ENCODE measurements around the gene CAMK2B. TPM values are rescaled to one million over a fixed set of nuclear protein-coding genes. Genes with fewer than 3 reads are reported as not detected.
"Not testable (repeated sequence)": the region's sequence is repeated elsewhere in the genome, so short reads cannot be mapped to it uniquely, and the experiment has no call there.

The CAMK2B gene
- total RNA-seq, 1 donor from 2014 or later = 96.1 TPM

GRCh38 chr7:44189286-44189992 lies 136.0 kb downstream of the CAMK2B start, which contains the start of gene GCK:
TSS of gene GCK (minus strand) at chr7:44189439. CDS start at chr7:44188953, 486 bp downstream.
- no peak for DNase-seq

GRCh38 chr7:44188480-44189225 lies 136.7 kb downstream of the CAMK2B start:
- no peak for DNase-seq

GRCh38 chr7:44187636-44188416 lies 137.6 kb downstream of the CAMK2B start:
- DNase-seq = no peak

GRCh38 chr7:44186736-44187135 lies 138.7 kb downstream of the CAMK2B start:
- DNase-seq = no peak

GRCh38 chr7:44185729-44186128 lies 139.7 kb downstream of the CAMK2B start:
- no peak for DNase-seq

- no peak for DNase-seq
These were observed 140.4 kb downstream of the CAMK2B start for GRCh38 chr7:44184873-44185446.

GRCh38 chr7:44184206-44184872 lies 141.1 kb downstream of the CAMK2B start:
- DNase-seq = no peak

- no peak for DNase-seq
These were observed 142.0 kb downstream of the CAMK2B start for GRCh38 chr7:44183386-44183785.

- DNase-seq = no peak
These were observed 142.6 kb downstream of the CAMK2B start for GRCh38 chr7:44182827-44183226.

- DNase-seq = no peak
These were observed 144.8 kb downstream of the CAMK2B start for GRCh38 chr7:44180631-44181030.

GRCh38 chr7:44177570-44178131 lies 147.7 kb downstream of the CAMK2B start:
- DNase-seq = peak; percentile 27

GRCh38 chr7:44176486-44176885 lies 148.9 kb downstream of the CAMK2B start:
- no peak for DNase-seq

GRCh38 chr7:44175730-44176129 lies 149.7 kb downstream of the CAMK2B start:
- no peak for DNase-seq

GRCh38 chr7:44174694-44174948 lies 150.8 kb downstream of the CAMK2B start:
- not testable (repeated sequence) for DNase-seq

- no peak for DNase-seq
These were observed 151.3 kb downstream of the CAMK2B start for GRCh38 chr7:44173911-44174693.

- DNase-seq = no peak
These were observed 152.5 kb downstream of the CAMK2B start for GRCh38 chr7:44172803-44173424.

- DNase-seq = no peak
These were observed 153.0 kb downstream of the CAMK2B start for GRCh38 chr7:44172352-44172751.

- DNase-seq = not testable (repeated sequence)
These were observed 153.5 kb downstream of the CAMK2B start for GRCh38 chr7:44171901-44172300.

GRCh38 chr7:44167920-44168319 lies 157.5 kb downstream of the CAMK2B start:
- no peak for DNase-seq
